ENCODE results near the gene SOCS3. TPM values are rescaled to one million over a fixed set of nuclear protein-coding genes. Genes with fewer than 3 reads are reported as not detected.
"Not testable (repeated sequence)": the region's sequence is repeated elsewhere in the genome, so short reads cannot be mapped to it uniquely, and the experiment has no call there.

SOCS3 gene
- total RNA-seq, 2 donors from 2014 or later = 19.7 to 29.4 TPM

DNA sequence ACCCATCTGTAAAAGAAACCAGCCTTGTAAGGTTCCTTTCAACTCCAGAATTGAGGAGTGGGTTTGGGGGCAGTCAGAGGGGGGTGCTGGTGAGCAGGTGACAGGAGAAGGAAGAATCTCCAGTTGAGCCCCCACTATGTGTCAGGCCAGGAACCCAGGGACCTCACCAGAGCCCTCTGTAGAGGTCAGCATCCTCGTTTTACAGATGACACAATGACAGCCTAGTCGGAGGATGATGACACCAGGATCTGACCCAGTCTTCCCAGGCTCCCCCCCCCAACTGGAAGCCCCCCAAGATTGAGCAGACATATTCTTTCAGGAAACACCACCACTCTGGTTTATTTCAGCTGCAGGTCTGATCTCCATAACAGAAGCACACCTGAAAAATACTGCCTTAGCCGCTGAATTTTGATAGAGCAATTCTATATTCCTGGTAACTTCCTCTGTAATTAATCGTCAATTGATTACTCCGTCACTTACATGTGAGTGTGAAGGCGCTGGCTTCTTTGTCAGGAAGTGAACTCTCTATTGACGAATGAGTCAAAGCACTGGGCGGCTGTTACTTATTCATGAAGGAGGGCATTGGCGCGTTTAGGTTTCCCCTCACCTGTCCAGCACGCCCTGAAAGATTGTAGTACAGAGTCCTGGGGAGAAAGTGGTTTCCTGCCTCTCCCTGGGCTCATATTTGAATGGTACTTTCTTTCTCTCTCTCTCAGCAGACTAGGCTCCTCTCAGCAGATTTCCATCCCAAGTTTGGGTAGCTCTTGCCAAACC, 21.2 kb downstream of the SOCS3 start:
- no peaks in the 10 kb centered on the region for H3K36me3 ChIP-seq
- intact Hi-C loops (cut with DNase I) = no loop called here
- peak overlapping the region; percentile 5 for H3K27ac ChIP-seq
- no peaks in the 10 kb centered on the region for H3K4me1 ChIP-seq
- H3K9ac ChIP-seq (ENCODE audit: low read depth in 2 of 2, low read length in 2 of 2) = peak overlapping the region in 1 of 2 donors; percentile 38
- H3K9me3 ChIP-seq = no peaks in the 10 kb centered on the region
- H3K27me3 ChIP-seq = no peaks in the 10 kb centered on the region
- TF ChIP-seq, protein P1, sequence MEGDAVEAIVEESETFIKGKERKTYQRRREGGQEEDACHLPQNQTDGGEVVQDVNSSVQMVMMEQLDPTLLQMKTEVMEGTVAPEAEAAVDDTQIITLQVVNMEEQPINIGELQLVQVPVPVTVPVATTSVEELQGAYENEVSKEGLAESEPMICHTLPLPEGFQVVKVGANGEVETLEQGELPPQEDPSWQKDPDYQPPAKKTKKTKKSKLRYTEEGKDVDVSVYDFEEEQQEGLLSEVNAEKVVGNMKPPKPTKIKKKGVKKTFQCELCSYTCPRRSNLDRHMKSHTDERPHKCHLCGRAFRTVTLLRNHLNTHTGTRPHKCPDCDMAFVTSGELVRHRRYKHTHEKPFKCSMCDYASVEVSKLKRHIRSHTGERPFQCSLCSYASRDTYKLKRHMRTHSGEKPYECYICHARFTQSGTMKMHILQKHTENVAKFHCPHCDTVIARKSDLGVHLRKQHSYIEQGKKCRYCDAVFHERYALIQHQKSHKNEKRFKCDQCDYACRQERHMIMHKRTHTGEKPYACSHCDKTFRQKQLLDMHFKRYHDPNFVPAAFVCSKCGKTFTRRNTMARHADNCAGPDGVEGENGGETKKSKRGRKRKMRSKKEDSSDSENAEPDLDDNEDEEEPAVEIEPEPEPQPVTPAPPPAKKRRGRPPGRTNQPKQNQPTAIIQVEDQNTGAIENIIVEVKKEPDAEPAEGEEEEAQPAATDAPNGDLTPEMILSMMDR (IDR thresholded peaks at IDR 0.05) = no peak
- no peak overlapping the region for H3K4me3 ChIP-seq
- peak; percentile 76 for DNase-seq

DNA sequence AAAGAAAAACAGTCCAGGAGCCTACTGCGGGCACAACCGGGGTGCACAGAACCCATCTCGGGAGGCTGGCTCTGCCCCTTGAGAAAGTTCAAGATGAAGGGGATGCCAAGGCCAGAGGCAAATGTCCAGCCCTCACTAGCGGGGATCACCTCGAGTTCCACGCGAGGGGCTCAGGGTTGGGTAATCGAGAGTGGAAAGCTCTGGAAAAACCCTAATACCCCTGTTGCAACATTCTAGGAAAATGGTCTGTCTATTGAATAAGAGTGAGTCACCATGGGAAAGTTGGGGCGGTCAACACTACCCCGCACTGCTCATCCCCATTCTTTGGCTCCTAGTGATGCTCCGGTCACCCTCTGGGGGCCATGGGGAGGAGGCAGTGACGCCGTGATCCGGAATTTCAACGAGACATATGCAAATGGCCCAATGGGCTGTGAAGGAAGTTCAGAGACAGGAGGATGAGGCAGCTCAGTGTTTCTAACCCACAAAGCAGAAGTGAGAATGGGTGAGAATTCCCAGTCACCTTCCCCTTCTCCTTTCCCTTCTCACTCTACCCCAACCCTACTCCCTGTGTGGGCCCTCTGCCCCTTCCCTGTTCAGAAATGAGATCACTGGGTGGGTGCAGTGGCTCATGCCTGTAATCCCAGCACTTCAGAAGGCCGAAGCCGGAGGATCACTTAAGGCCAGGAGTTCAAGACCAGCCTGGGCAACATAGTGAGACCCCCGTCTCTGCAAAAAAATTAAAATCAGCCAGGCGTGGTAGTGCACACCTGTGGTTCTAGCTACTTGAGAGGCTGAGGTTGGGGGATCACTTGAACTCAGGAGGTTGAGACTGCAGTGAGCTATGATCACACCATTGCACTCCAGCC, 22.4 kb downstream of the SOCS3 start:
- H3K27ac ChIP-seq = no peak overlapping the region

DNA sequence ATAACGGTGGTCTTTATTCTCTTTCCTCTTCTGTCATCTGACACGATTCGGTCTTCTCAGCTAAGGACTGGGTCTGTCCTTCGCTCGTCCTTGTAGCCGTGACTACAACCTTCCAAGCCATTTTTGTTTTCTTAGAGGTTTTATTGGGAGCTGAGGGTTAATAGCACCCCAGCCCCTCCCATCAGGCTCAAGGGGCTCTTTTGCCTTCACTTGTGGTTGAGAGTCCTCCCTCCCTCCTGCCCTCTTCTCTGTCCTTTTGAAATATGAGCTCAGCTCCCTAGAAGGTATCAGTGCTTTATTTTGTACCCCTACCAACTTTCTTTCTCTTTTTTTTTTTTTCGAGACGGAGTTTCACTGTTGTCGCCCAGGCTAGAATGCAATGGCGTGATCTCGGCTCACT, 24.7 kb downstream of the SOCS3 start:
- no peaks in the 10 kb centered on the region for H3K9me3 ChIP-seq
- no peaks in the 10 kb centered on the region for H3K27me3 ChIP-seq
- DNase-seq = no peak
- intact Hi-C loops (cut with DNase I) = no loop called here
- H3K27ac ChIP-seq = no peak overlapping the region
- H3K4me1 ChIP-seq = no peaks in the 10 kb centered on the region
- TF ChIP-seq, protein P1 (IDR thresholded peaks at IDR 0.05) = no peak
- H3K4me3 ChIP-seq = no peak overlapping the region
- H3K9ac ChIP-seq (ENCODE audit: low read depth in 2 of 2, low read length in 2 of 2) = no peak overlapping the region
- no peaks in the 10 kb centered on the region for H3K36me3 ChIP-seq

More for the DNA sequence above, 22.4 kb downstream of the SOCS3 start:
- Histone ChIP-seq H3K27me3 (no peaks in the 10 kb centered on the region), H3K9me3 (no peaks in the 10 kb centered on the region), H3K4me1 (no peaks in the 10 kb centered on the region), H3K9ac (ENCODE audit: low read depth in 2 of 2, low read length in 2 of 2) (no peak overlapping the region), H3K36me3 (no peaks in the 10 kb centered on the region), H3K4me3 (no peak overlapping the region)
- TF ChIP-seq, protein P1 (IDR thresholded peaks at IDR 0.05) = no peak
- peak; percentile 23 for DNase-seq
- intact Hi-C loops (cut with DNase I) = no loop called here

DNA sequence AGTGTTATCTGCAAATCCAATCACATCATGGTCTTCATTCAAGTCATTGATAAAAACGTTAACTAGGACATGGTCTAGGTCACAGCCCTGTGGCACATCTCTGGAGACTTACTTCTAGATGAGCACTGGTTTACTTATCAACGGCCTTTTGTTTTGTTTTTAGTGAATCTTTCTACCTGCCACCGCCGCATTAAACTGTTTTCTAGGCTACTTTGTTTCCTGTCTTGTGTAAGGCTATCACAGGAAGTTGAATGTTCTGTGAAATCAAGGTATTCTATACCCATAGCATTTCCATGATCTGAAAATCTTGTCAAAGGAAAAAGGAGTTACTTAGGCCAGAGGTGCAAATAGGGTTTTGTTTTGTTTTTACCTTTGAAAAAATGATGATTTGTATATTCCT, 26.9 kb downstream of the SOCS3 start:
- Histone ChIP-seq H3K27ac (no peak overlapping the region), H3K27me3 (no peaks in the 10 kb centered on the region), H3K9ac (ENCODE audit: low read depth in 2 of 2, low read length in 2 of 2) (no peak overlapping the region), H3K4me1 (no peaks in the 10 kb centered on the region), H3K36me3 (no peaks in the 10 kb centered on the region), H3K9me3 (no peaks in the 10 kb centered on the region), H3K4me3 (no peak overlapping the region)
- intact Hi-C loops (cut with DNase I) = no loop called here
- TF ChIP-seq, protein P1 (IDR thresholded peaks at IDR 0.05) = no peak
- DNase-seq = no peak

DNA sequence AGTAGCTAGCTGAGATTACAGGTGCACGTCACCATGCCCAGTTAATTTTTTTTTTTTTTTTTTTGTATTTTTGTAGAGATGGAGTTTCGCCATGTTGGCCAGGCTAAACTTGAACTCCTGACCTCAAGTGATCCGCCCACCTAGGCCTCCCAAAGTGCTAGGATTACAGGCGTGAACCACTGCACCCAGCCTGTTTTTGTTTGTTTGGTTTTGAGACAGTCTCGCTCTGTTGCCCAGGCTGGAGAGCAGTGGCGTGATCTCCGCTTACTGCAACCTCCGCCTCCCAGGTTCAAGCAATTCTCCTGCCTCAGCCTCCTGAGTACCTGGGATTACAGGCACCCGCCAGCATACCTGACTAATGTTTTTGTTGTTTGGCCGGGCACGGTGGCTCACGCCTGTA, 28.5 kb downstream of the SOCS3 start:
- H3K27me3 ChIP-seq; DNase-seq; H3K4me1 ChIP-seq; H3K36me3 ChIP-seq; intact Hi-C loops (cut with DNase I); H3K9ac ChIP-seq (ENCODE audit: low read depth in 2 of 2, low read length in 2 of 2); H3K4me3 ChIP-seq; H3K9me3 ChIP-seq; H3K27ac ChIP-seq: not testable (repeated sequence)
